ENCODE data around the gene GPR35.

The GPR35 gene, protein sequence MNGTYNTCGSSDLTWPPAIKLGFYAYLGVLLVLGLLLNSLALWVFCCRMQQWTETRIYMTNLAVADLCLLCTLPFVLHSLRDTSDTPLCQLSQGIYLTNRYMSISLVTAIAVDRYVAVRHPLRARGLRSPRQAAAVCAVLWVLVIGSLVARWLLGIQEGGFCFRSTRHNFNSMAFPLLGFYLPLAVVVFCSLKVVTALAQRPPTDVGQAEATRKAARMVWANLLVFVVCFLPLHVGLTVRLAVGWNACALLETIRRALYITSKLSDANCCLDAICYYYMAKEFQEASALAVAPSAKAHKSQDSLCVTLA

DNA sequence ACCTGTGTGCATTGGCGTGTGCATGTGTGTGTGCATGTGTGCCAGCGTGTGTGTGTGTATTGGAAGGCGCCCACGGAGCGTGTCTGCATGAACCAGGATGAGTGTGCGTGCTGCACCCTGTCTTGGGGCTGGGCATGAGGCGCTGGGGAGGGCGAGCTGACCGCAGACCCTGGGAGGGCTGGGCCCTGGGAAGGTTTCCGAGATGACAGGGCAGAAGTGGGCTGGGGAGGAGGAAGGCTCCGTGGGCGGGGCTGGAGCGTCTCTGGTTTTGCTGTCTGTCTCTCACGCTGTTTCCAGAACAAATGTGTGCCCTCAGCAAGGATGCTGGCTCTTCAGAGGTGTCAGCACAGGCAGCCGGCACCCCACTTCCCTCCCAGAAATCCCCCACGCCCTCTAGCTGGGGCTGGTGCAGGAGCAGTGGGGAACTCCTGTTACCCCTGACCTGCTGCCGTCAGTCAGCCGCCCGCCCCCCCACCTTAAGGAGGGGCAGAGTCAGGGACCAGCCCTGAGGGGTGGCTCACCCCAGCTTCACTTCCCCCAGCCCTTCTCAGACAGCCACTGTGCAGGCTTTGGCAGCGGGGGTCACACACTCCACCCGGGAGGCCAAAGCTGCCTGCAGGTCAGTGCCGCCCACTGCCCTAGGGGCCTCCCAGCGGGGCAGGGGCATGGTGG lies at the start of gene GPR35:
GPR35 (plus strand) TSS at position 531 of the 672 bp plus-strand sequence. CDS start 4,473 bp downstream, outside the sequence.
- DNase-seq: no peak

DNA sequence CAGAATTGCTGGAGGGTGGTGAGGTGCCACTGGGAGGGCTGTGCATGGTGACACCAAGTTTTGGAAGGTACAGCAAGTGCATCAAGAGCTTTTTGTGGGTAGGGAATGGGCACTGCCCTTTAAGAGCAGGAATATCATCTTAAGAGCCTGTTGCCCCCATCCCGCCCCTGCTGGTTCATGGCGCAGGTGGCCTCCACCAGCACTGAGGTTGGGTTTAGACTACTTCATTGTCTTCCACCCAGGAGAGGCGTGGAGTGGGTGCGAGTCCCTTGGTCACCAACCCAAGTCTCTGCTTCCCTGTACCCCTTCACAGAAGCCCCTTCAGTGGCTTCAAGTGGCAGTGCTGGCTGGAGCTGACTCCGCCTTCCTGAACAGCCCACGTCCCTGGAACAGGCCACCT lies 49.2 kb upstream of the GPR35 start:
- no peak for DNase-seq

DNA sequence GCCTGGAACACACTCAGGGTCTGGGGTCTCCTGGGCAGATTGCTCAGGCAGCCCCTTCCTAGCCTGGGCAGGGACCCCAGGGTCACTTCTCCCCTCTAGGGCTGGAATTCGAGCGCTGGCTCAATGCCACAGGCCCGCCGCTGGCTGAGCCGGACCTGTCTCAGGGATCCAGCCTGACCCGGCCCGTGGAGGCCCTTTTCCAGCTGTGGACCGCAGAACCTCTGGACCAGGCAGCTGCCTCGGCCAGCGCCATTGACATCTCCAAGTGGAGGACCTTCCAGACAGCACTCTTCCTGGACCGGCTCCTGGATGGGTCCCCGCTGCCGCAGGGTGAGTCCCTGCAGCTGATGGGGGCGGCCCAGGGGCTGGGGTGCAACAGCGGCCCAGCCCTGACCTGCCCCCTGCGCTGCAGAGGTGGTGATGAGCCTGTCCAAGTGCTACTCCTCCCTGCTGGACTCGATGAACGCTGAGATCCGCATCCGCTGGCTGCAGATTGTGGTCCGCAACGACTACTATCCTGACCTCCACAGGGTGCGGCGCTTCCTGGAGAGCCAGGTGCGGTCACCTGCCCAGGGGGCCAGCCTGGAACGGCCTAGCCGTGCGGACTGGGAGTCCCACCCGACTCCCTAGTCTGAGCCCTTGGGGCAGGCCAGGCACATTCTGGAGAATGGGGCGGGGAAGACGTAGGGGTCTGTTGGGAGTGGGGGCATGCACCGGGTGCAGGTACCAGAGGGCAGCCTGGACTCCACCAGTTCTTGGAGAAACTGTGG lies 48.7 kb upstream of the GPR35 start:
- no peak for DNase-seq

DNA sequence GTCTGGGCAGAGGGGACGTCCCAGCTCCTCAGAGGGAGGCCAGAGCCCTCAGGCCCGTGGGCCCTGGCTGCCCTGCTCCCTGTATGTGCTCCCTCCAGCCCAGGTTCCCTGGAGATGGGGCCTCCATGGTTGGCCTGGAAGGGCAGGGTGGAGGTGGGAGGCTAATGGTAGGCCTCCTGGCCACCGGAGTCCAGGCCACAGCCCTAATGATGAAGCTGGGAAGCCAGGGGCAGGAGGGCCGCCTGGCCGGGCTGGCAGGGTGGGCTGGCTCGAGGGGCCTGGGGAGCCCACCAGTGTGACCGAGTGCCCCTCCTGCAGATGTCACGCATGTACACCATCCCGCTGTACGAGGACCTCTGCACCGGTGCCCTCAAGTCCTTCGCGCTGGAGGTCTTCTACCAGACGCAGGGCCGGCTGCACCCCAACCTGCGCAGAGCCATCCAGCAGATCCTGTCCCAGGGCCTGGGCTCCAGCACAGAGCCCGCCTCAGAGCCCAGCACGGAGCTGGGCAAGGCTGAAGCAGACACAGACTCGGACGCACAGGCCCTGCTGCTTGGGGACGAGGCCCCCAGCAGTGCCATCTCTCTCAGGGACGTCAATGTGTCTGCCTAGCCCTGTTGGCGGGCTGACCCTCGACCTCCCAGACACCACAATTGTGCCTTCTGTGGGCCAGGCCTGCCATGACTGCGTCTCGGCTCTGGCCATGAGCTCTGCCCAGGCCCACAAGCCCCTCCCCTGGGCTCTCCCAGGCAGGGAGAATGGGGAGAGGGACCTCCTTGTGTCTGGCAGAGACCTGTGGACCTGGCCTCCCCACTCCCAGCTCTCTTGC lies 47.8 kb upstream of the GPR35 start:
- no peak for DNase-seq

DNA sequence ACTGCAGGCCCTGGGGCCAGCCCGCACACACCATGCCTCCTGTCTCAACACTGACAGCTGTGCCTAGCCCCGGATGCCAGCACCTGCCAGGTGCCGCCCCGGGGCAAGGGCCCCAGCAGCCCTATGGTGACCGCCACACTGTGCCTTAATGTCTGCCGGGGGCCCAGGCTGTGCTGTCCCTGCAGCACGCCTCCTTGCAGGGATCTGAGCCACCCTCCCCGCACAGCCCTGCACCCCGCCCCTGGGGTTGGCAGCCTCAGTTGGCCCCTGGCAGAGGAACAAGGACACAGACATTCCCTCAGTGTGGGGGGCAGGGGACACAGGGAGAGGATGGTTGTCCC lies 47.2 kb upstream of the GPR35 start:
- DNase-seq: no peak

DNA sequence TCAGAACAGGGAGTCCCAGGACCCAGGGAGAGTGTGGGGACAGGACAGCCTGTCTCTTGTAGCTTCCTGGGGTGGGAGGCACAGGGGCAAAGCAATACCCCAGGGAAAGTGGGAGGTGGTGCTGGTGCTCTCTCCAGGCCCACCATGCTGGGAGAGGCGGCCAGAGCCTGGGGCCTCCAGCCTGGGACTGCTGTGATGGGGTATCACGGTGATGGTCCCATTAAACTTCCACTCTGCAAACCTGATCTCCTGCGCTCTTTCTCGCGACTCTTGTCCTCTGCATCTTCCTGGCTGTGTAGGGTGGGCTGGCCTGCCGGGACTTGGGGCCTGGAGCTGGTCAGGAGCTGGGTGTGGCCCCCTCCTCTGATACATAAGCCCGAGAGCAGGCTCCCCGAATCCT lies 46.8 kb upstream of the GPR35 start:
- DNase-seq: no peak

DNA sequence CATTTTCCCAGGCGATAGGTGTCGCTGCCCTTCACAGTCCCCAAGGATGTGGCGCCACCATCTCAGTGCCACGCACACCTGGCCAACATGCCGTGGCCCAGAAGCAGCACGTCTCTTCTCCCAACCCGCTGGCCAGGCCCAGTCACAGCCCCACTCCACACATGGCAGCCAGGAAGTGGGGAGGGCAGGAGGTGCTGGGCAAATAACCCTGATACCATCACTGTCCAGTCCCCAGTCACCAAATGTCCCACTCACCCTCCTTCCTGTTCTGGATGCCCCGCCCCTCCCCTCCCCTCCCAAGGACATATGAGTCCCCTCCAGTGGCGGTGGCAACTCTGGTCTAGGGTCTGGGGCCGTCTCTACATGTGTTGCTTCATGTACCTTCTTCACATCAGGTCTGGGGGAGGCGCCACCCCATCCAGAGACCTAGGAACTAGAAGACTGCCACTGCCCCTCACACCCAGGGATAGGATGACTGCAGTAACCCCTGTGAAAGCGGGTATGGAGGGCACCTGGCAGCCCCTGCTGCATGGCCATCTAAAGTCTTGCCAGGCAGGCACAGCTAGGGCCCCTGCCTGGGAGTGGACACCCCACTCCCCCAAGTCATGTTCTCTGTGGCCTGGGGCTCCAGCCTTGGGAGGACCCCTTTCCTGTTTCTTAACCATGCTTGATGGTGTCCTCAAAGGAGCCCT lies 46.1 kb upstream of the GPR35 start:
- no peak for DNase-seq

DNA sequence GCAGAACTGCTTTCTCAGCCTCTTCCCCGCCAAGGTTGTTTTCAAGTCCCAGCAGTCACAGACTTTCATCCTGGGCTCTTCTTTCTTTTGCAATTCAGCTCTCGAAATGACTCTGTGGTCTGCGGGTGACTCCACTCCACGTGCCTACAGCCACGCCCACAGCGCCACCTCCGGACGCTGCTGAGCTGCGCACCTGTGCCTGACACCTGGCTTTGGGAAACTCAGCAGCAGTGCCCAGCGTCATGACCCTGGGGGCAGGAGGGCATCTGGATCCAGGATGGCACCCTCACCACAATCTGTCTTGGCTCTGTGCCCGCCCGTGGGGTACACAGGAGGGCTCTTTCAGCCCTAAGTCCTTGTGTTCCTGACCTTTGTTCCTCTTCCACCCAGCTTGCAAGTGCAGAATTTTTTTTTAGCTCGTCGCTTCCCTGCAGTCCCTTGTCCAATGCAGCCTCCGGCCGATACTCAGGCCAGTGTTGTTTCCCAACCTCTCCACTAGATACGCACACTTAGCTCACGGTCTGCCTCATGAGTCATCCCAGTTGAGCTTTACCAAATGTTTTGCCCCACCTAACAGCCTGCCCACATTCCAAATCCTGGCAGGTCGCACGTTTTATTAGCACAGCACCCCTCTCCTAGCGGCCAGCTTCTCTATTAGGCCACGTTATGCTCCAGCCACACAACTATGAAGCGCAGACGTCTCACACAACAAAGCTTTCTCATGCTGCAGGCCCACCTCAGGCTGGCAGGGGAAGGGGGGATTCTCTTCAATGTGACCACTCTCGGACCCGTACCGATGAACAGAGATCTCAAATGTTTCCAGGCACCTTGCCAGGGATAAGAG lies 45.3 kb upstream of the GPR35 start:
- no peak for DNase-seq

DNA sequence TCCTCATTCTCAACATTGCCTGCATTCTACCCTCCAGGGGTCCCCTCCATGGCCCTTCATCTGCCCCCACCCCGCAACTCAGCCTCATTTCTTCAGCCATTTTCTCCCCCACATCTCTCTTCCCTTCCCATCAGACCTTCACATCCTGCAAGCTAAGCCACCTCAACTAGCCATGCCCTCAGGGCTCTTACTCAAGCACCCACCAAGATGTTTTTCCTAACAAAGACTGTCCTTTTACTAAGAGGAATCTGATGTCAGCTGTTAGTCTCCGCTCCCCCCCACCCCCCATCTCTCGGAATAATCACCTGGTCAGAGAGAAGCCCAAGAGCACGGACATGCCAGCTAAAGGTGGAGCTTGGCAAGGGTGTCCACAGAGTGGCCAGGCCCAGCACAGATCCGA lies 43.5 kb upstream of the GPR35 start:
- DNase-seq: no peak

DNA sequence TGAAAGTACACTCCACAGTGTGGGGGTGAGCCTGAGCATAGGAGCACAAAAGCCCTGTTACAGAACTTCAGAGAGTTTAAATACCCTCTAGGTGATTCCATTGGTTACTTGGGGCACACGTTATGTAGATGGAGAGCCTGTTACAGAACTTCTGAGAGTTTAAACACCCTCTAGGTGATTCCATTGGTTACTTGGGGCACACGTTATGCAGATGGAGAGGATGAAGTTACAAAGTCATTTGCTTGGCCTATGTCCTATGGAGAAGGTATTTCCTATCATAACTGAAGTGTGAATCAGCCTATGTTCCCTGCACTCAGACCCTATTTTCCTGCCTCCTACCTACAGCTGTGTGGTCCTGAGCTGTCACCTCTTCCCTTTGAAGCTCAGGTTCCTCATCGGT lies 42.5 kb upstream of the GPR35 start:
- no peak for DNase-seq

DNA sequence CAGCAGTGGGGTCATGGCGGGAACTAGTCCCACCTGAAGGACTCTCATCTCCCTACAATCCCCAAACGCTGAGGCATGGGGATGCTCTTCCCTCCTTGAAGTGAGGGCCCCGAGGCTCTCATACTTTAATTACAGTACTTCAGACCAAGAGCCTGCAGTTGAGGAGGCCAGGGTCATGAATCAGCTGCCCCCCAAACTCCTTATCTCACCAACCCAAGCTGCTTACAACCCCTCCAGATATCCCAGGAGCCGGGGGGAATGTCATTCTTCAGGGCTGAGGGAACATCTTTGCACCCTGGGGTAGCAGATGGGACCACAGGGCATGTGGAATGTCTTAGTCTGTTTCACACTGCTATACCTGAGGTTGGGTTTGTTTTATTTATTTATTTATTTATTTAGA lies 41.5 kb upstream of the GPR35 start:
- DNase-seq: no peak

DNA sequence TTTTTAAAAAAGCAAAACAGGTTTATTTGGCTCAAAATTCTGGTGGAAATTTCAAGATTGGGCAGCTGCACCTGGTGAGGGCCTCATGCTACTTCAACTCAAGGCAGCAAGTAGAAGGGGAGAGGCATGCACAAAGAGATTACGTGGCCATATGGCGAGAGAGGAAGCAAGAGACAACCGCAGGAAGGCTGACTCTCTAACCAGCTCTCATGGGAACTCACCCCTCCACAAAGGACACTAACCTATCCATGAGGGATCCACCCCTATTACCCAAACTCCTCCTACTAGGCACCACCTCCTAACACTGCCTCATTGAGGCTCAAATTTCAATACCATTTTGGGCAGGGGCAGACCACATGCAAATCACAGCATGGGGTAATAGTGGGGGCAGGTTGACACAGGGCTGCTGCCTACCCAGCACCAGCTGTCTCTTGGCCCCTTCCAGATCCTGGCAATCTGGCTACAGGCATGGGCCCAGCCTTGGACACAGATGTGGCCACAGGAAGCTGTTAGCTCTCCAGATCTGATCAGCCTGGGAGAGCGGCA lies 40.7 kb upstream of the GPR35 start:
- DNase-seq: peak; percentile 11

DNA sequence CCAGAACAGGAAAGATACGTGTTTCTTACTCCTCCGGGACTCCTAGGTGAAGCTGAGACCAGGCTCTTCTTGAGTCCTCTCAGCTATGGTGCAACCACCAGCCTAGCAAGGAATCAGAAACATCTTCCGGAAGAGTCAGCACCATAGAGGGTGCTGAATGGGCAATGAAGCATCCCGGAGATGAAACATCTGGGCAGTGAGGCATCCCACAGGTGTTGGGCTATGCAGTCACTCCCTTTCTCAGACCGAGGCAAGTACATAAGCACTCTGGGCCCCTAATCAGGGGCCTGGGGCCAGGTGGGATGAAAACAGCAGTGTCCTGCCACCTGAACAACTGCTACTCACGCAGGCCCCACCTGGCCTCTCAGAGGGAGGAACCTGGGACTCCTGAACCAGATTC lies 40.2 kb upstream of the GPR35 start:
- DNase-seq: no peak

DNA sequence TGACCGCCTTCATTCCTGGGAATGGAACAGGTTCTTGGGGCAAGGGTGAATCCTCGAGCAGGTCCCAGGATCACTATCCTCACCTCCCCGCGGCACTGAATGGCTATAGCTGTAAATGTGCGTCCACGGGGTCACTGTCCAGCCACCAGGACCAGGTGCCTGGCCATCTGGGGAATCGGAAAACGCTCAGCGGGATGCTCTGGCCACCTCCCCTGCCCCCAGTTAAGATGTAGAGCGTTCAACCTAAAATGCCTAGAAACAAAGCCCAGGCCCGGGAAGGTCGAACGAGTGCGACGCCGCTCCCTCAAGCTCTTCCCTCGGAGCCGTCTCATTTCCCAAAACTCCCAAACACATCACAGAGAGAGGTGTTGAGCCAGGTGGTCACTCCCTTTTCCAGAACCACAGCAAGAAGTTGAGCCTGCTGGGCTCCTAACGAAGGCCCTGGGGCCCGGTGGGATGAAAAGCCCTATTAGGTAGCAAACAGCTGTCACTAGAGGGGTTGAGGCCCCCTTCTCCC lies 39.5 kb upstream of the GPR35 start:
- no peak for DNase-seq

DNA sequence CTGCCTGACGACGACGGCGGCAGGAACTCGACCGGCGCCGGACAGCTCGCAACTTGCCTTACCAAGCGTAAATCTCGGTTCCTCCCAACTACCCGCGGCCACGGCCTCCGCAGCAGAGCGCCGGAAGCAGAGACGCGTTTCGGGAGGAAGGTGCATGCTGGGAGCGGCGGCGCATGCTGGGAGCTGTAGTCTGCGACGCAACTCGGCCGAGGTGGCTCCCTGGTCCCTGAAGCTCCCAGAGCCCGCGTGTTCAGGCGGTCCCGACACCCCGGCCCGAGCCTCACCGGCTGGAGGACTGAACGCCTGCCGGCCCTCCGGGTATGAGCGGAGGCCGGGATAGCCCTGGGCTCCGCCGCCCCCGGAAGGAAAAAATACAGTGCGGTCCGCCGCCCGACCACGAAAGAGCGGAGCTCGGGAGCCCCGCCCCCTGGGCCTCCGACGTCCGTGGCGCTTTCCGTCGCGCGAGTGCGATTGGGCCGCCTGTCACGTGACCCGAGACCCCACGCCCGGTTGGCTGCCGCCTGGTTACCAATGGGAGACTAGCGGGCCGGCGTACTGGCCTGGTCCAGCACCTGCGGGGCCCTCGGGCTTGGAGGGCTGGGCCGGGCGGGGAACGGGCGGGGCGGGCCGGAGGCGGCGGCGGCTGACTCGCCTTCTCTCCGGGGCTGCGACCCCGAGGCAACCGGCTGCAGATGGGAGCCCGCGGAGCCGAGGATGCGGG lies 38.9 kb upstream of the GPR35 start, which contains the start of gene CAPN10:
CAPN10 (plus strand) TSS at position 537 of the 721 bp plus-strand sequence; CDS start at position 715, 178 bp downstream.
- DNase-seq: peak; percentile 88

DNA sequence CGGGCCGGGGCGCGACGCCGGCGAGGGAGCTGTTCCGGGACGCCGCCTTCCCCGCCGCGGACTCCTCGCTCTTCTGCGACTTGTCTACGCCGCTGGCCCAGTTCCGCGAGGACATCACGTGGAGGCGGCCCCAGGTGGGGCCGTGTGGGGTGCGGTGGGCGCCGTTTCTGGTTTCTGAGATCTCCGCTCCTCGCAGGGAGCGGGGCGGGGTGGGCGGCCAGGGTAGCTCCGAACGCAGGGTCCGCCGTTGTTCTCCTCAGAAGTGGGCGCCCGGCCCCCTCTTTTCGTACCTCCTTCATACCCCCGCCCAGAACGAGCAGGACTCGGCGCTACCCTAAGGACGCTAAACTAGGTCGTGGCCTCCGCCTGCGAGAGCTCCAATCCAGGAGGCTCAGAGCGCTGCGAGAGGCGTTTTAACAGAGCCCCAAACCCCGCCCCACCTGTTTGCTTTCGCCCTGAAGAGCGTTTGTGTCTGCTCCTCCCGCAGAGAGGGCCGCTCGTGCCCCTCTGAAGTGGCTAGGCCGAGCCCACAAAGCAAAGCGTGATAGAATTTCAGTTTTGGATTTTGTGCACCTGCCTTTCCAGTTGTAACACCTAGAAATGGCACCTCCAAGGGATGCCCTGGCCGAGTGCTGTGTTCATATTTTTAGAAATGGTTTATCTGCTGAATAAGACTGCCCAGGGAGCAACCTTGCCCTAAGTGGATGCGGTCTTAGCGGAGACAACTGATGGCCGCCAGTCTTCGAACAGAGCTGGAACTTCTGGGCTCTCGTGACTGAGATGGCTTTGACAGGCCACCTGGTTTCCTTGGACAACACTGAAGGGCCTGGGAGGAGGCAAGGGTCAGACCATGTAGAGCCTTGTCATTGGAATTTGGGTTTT lies 38.1 kb upstream of the GPR35 start:
- no peak for DNase-seq

DNA sequence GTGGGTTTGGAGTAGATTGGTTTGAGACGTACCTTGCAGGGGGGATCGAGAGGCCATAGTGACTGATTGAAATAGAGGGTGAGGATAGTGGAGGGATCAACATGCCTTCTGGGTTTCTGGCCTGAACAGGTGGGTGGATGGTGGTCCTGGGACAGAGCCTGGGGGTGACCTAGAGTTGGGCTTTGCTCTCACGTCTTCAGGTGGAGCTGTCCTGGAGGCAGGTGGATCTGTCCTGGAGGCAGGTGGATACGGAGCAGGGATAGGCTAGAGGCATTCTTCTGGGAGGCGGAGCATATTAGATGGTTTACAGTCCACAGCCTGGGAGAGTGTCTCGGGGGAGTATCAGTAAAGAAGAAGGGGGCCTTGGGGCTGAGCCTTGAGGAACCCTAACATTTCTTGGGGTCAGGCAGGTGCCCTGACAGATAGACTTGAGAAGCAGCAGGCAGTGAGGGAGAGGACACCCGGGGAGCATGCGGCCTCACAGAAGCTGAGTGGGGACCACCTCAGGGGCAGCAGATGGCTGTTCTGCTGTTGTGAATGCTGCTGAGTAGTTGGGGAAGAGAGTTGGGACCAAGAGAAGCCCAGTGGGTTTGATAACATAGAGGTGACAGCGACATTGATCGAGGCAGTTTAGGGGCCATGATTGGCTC lies 37.1 kb upstream of the GPR35 start:
- no peak for DNase-seq

DNA sequence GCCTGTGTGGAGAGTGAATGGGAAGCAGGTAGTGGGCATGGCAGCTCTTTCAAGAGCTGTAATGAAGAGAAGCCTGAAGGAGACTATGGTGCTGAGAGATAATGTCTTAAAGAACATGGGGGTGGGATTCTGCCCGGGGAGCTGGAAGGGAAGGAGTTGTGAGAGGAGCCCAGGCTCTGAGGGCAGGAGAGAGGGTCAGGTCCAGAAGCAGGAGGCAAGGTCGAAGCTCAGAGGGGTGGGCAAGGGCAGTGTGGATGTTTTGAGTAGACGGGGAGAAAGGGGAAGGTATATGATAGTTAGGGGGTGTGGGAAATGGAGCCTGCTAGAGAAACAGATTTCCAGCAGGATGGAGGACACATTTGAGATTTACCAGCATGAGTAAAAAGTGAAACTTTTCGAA lies 36.6 kb upstream of the GPR35 start:
- DNase-seq: no peak

DNA sequence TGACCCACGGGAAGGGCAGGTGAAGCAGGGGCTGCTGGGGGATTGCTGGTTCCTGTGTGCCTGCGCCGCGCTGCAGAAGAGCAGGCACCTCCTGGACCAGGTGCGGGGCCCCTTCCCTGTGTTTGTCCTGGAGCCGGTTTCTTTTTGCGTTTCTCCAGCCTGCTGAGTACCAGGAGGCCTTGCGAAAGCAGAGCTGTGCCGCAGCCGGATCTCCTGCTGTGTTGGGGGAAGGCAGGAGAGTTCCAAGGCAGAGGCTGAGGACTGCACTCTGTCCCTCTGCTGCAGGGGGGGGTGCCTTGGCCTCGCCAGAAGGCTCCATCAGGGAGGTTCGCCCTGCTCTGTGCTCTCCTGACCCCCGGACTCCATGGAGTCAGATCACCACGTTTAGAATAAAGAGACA lies 35.9 kb upstream of the GPR35 start:
- DNase-seq: no peak

Measured in NCI-H1048 (cell line).